IPS DF 6.9 (cell line): Measurements from ENCODE around the gene OGDH.

Experiments used
- DNase-seq: peaks from one replicate; pipeline ENCODE4 v3.0.0-alpha.2; 2013; ENCODE audit warnings: low read depth, low spot score
- H3K27ac ChIP-seq: one replicate; pipeline ENCODE4 v1.5.1; 2013; ENCODE audit warnings: low read length, control low read depth
- H3K27me3 ChIP-seq: 2 replicates; pipeline ENCODE4 v1.6.1; 2013; ENCODE audit warnings: mild to moderate bottlenecking, low read length; ENCODE audit not compliant: control insufficient read depth, insufficient read depth
- H3K36me3 ChIP-seq: 2 replicates; pipeline ENCODE4 v1.6.1; 2013; ENCODE audit warnings: low read length; ENCODE audit not compliant: control insufficient read depth, insufficient read depth
- H3K4me1 ChIP-seq: 2 replicates; pipeline ENCODE4 v1.6.1; 2013; ENCODE audit warnings: low read length; ENCODE audit not compliant: control insufficient read depth, insufficient read depth
- H3K4me3 ChIP-seq: 2 replicates; pipeline ENCODE4 v1.5.1; 2013; ENCODE audit warnings: mild to moderate bottlenecking, low read length
- H3K9me3 ChIP-seq: 2 replicates; pipeline ENCODE4 v1.6.1; 2013; ENCODE audit warnings: low read length, inconsistent platforms; ENCODE audit not compliant: control insufficient read depth, insufficient read depth
- WGBS: extraction: QIAGEN DNeasy Blood & Tissue Kit; methylation state at CpG from one replicate; pipeline ENCODE4 v1.1.7; 2013; ENCODE audit warnings: mixed read lengths, missing lambda C conversion rate; ENCODE audit not compliant: insufficient read length, insufficient coverage; 5-methylcytosine and 5-hydroxymethylcytosine counted together

Gene OGDH

DNA sequence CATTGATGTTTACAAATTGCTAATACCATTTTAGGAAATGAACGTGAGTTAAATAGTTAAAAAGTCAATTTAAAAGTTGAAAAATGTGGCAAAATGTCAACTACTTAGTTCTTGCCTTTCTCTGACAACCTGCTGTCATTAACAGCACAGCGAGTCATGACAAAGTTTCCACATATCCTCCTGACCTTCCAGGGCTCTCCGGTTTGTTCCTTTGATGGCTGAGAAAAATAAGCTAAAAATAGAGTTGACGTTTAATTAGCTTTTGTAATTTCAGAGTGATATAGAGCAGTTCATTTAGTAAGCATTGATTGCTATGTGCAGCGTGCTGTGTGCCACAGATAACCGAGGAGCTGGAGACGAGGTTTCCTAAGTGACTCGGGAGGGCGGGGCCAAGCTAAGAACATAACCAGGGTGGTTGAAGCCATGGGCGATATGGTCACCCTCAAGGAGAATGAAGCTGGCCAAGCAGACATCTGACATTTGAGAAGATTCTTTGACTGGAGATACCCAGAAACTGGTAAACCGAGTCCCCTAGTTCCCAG, 47.9 kb downstream of the OGDH start:
- no peak overlapping the region for H3K4me3 ChIP-seq
- no peaks in the 10 kb centered on the region for H3K9me3 ChIP-seq
- H3K27ac ChIP-seq, result no peak overlapping the region
- H3K27me3 ChIP-seq, result no peaks in the 10 kb centered on the region
- H3K4me1 ChIP-seq, result no peaks in the 10 kb centered on the region
- DNase-seq, result no peak
- WGBS, result no CpG with 5 or more reads among the region's 11 CpGs
- H3K36me3 ChIP-seq, result no peaks in the 10 kb centered on the region

DNA sequence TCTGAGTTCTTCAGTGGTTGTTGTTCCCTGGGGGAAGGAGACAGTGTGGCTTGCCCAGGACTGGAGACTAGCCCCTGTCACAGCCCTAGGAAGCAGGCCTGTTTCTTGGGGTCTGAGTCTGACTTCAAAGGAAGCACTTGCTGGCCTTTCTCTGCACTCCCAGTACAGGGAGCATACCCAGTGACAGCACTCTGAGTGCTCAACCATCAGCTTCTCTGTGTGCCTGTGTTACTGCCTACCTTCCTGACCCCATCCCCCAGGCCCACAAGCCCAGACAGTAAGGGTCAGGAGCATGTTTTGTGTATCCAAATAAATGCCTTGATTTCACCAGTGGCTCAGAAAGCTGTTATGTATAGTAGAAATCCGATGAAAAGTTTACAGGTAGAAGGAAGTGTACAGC, 48.9 kb downstream of the OGDH start:
- H3K4me1 ChIP-seq, result no peaks in the 10 kb centered on the region
- H3K9me3 ChIP-seq, result no peaks in the 10 kb centered on the region
- no peak for DNase-seq
- no peaks in the 10 kb centered on the region for H3K36me3 ChIP-seq
- no CpG with 5 or more reads among the region's 1 CpG for WGBS
- no peaks in the 10 kb centered on the region for H3K27me3 ChIP-seq
- no peak overlapping the region for H3K27ac ChIP-seq
- no peak overlapping the region for H3K4me3 ChIP-seq

DNA sequence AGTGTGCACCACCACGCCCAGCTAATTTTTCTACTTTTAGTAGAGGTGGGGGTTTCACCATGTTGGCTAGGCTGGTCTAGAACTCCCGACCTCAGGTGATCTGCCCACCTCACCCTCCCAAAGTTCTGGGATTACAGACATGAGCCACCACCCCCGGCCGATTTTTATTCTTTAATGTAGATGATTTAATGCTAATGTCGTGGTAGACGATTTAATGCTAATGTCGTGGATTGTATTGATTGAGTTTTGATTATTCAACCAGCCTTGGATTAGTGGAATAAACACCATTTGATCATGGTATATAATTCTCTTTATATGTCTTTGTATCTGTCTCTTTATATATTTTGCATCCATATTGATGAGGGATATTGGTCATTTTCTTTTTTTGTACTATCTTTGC, 52.6 kb downstream of the OGDH start:
- 100% methylated on average over 3 of the region's 7 CpGs for WGBS
- no peak overlapping the region for H3K4me3 ChIP-seq
- H3K27ac ChIP-seq, result no peak overlapping the region
- H3K9me3 ChIP-seq, result peaks cover 3% of the 10 kb centered on the region
- no peaks in the 10 kb centered on the region for H3K4me1 ChIP-seq
- no peaks in the 10 kb centered on the region for H3K27me3 ChIP-seq
- H3K36me3 ChIP-seq, result 0 out of 2 replicates have a peak, but pooled peaks cover 2% of the 10 kb centered on the region
- DNase-seq, result no peak

DNA sequence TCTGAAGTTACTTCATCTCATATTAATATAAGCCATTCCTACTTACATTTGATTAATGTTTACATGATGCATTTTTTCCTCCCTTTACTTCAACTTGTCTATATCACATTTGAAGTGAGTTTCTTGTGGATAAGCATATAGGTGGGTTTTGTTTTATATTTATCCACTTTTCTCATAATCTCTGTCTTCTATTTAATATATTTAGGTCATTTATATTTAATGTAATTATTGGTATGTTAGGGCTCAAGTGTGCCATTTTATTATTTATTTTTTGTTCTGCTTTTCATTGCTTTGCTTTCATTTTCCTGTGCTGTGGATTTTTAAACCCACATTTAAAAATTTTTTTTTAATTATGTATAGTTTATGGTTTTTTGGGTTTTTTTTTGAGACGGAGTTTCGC, 54.8 kb downstream of the OGDH start:
- no peaks in the 10 kb centered on the region for H3K27me3 ChIP-seq
- DNase-seq, result no peak
- H3K4me3 ChIP-seq, result no peak overlapping the region
- H3K9me3 ChIP-seq, result peaks cover 3% of the 10 kb centered on the region
- H3K27ac ChIP-seq, result no peak overlapping the region
- H3K4me1 ChIP-seq, result no peaks in the 10 kb centered on the region
- 0 out of 2 replicates have a peak, but pooled peaks cover 2% of the 10 kb centered on the region for H3K36me3 ChIP-seq
- no CpG with 5 or more reads among the region's 2 CpGs for WGBS

DNA sequence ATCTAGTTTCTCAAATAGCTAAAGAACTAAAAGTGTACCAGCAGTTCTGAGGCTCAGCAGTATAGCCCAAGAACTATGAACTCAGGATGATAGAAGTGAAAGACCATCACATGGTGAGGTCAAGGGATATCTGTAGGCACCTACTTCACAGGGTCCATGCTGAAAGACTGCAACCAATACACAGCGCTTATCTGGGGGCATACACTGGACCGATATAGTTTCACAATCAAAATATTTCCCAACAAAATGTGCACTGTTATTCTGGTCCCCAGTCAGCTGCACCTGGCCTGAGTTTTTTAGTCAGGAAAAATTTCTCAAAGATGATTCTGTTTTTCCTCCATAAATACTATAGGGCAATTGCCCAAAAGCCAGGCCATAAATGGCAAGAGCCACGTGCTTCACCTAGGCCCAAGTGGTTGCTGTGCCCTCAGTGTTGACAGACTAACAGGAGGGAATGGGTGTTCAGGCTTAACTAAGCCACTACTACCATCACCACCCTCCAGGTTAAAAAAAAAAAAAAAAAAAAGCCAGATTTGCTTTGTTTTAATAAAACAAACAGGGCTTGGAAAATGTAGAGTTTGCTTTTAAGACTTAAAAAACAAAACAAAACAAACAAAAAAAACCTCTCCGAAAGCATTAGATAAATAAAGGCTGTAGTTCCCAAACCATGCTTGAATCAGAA, 58.5 kb downstream of the OGDH start:
- Histone ChIP-seq H3K9me3 (peaks cover 3% of the 10 kb centered on the region), H3K27me3 (no peaks in the 10 kb centered on the region), H3K27ac (no peak overlapping the region), H3K4me1 (no peaks in the 10 kb centered on the region), H3K36me3 (peaks cover 6% of the 10 kb centered on the region; the same call in 1 of the 2 replicates), H3K4me3 (no peak overlapping the region)
- WGBS, result no CpG with 5 or more reads among the region's 4 CpGs
- no peak for DNase-seq

DNA sequence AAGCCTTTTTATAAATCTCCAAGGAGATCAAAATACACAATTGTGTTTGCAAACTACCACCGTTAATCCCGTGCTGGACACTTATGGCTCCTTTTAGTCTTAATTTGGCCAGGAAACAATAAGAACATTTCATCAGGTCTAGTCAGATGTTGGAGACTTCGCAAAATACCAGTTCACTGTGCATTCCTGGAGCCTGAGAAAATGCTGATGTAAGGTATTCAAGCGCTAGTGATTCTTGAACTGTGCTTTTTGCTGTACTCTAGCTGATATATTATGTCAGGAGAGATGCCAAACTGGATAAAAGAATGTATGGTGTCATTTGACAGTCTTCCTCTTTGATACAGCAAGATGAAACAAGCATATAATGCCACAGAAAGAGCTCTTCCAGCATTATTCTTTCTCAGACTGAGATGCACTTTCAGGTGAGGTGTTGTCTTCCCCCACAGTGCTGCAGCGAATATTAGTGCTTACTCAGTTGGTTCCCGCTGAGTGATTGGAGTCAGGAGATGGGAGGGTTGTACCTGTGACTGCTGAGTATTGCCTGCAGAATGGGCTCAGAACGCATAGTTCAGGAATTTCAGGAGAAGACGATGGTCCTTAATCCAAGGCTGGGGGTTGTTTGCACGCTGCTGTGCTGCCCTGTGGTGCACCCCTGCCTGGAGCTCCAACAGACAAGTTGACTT, 59.2 kb downstream of the OGDH start:
- no CpG with 5 or more reads among the region's 9 CpGs for WGBS

DNA sequence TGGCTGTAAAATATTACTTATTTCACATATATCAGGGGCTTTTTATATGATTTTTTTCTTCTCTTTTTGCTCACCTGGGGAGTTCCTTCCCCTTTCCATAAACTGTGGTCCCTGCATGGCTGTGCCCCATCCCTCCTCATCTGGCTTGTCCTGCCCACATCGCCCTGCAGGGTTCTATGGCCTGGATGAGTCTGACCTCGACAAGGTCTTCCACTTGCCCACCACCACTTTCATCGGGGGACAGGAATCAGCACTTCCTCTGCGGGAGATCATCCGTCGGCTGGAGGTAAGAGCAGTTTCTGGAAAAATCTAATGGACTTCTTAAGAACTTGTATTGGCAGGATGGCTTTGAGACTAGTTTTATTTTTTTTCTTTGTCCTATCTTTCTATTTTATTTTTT, 60.1 kb downstream of the OGDH start:
- Histone ChIP-seq H3K27me3 (no peaks in the 10 kb centered on the region), H3K4me3 (no peak overlapping the region), H3K9me3 (no peaks in the 10 kb centered on the region), H3K4me1 (no peaks in the 10 kb centered on the region), H3K36me3 (peaks cover 4% of the 10 kb centered on the region; the same call in 1 of the 2 replicates), H3K27ac (no peak overlapping the region)
- DNase-seq, result no peak
- WGBS, result no CpG with 5 or more reads among the region's 6 CpGs

More for the DNA sequence above, 59.2 kb downstream of the OGDH start:
- Histone ChIP-seq H3K4me1 (no peaks in the 10 kb centered on the region), H3K27me3 (no peaks in the 10 kb centered on the region), H3K36me3 (peaks cover 4% of the 10 kb centered on the region; the same call in 1 of the 2 replicates), H3K4me3 (no peak overlapping the region), H3K9me3 (peaks cover 1% of the 10 kb centered on the region), H3K27ac (no peak overlapping the region)
- DNase-seq, result no peak

DNA sequence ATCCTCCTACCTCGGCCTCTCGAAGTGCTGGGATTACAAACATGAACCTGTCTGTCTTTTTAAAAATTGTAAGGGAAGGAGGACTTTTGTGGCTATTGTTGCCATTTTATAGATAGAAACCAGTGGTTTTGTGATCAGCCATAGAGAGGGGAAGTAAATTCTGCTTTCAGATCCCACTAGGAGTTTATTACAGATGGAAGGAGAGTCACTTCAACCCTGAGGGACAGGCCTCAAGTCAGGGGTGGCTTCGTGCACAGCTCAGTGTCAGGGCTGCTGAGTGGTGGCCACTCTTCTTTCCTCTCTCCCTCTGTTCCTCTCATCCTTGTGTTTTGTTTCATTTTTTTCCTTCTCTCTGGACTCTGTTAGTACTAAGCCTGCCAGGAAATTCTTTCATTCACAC, 60.8 kb downstream of the OGDH start:
- no peaks in the 10 kb centered on the region for H3K9me3 ChIP-seq
- no peak overlapping the region for H3K4me3 ChIP-seq
- no peak overlapping the region for H3K27ac ChIP-seq
- H3K4me1 ChIP-seq, result no peaks in the 10 kb centered on the region
- peaks cover 4% of the 10 kb centered on the region; the same call in 1 of the 2 replicates for H3K36me3 ChIP-seq
- no peak for DNase-seq
- WGBS, result no CpG with 5 or more reads among the region's 3 CpGs
- H3K27me3 ChIP-seq, result no peaks in the 10 kb centered on the region

DNA sequence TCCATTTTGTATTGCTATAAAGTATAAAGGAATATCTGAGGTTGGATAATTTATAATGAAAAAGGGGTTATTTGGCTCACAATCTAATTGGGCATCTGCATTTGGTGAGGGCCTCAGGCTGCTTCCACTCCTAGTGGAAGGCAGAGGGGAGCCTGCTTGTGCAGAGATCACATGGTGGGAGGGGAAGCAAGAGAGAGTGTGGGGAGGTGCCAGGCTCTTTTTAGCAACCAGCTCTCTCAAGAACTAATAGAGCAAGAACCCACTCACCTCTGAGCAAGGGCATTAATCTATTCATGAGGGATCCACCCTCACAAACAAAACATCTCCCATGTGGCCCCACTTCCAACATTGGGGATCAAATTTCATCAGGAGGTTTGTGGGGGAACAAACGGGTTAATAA, 64.6 kb downstream of the OGDH start:
- Histone ChIP-seq H3K27ac (no peak overlapping the region), H3K36me3 (peaks cover 17% of the 10 kb centered on the region; the same call in 1 of the 2 replicates), H3K4me3 (no peak overlapping the region), H3K27me3 (no peaks in the 10 kb centered on the region), H3K9me3 (no peaks in the 10 kb centered on the region), H3K4me1 (no peaks in the 10 kb centered on the region)
- DNase-seq, result no peak
- no CpG with 5 or more reads among the region's 1 CpG for WGBS

DNA sequence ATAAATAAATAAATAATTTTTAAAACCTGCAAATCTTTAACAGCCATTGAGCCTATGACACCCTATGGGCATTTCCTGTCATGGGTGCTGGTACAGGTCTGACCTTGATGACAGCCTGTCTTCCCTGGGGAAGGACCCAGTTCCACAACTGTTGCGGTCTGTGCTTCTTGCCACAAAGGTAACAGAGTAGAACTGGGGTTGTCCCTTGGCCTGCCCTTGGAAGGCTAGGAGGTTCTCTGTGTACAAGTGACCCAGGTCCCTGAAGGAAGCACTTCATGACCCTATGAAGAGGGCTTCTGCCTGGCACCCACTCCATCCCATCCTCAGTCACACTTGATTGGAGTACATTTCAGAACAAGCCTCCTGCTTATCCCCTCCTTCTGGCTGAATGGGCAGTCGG, 66.9 kb downstream of the OGDH start:
- Histone ChIP-seq H3K36me3 (peaks cover 12% of the 10 kb centered on the region; the same call in 1 of the 2 replicates), H3K9me3 (no peaks in the 10 kb centered on the region)
- no CpG with 5 or more reads among the region's 2 CpGs for WGBS

More for the DNA sequence above, 66.9 kb downstream of the OGDH start:
- H3K27me3 ChIP-seq, result no peaks in the 10 kb centered on the region
- DNase-seq, result no peak
- H3K27ac ChIP-seq, result no peak overlapping the region
- no peaks in the 10 kb centered on the region for H3K4me1 ChIP-seq
- H3K4me3 ChIP-seq, result no peak overlapping the region
